Prostate gland (tissue), 2 donors: Measurements from ENCODE around the gene TP63. TPM values are rescaled to one million over a fixed set of nuclear protein-coding genes. Genes with fewer than 3 reads are reported as not detected.

ENCODE experiments used
- DNase-seq: peaks from one replicate; pipeline ENCODE4 v3.0.0-alpha.2; 2019; ENCODE audit warnings: low spot score
- H3K27ac ChIP-seq, 2 donors: fragments of 200-600 bp; sonication (generic); 2 replicates each; pipeline ENCODE4 v1.5.1; 2017 to 2019
- H3K27me3 ChIP-seq: fragments of 200-600 bp; sonication (generic); replicated peaks from 2 replicates; pipeline ENCODE4 v1.5.1; 2019; ENCODE audit not compliant: insufficient read depth
- H3K36me3 ChIP-seq, 2 donors: fragments of 200-600 bp; sonication (generic); 1 replicate in 1 of 2; 2 replicates in 1 of 2; pipeline versions ENCODE4 v1.5.1 to v1.8.1; 2017 to 2019
- H3K4me1 ChIP-seq: fragments of 200-600 bp; sonication (generic); replicated peaks from 2 replicates; pipeline ENCODE4 v1.5.1; 2019
- H3K4me3 ChIP-seq, 2 donors: fragments of 200-600 bp; sonication (generic); 2 replicates each; pipeline ENCODE4 v1.5.1; 2017 to 2019
- H3K9me3 ChIP-seq: fragments of 200-600 bp; sonication (generic); 2 replicates; pipeline ENCODE4 v1.5.1; 2017
- POLR2A ChIP-seq: fragments of 450-650 bp; IDR thresholded peaks from one replicate; pipeline ENCODE4 v1.6.1; 2016; ENCODE audit warnings: antibody characterized with exemption, mild to moderate bottlenecking
- POLR2AphosphoS5 ChIP-seq: sonication (generic); formaldehyde crosslinking; IDR thresholded peaks from one replicate; pipeline ENCODE4 v1.6.1; 2017; ENCODE audit warnings: antibody characterized with exemption
- WGBS: methylation state at CpG from one replicate; pipeline ENCODE4 v1.1.5; 2018; 5-methylcytosine and 5-hydroxymethylcytosine counted together
- intact Hi-C: fragments of 100-400 bp; cut with DNase I; formaldehyde crosslinking; loops from one replicate; pipeline ENCODE4 v1.14.2; 2022
- total RNA-seq, 2 donors: library from RNA; depleted of rRNA; stranded (reverse); fragments of >200 nt; gene quantifications; one replicate each; pipeline ENCODE4 v1.1.0, GENCODE V29; 2016
- TF ChIP-seq, protein P1 (sequence below), 4 experiments: fragments of 200-600 bp in 2 of 4; fragments of 450-650 bp in 2 of 4; sonication (generic) in 2 of 4; IDR thresholded peaks; 1 replicate in 3 of 4; 2 replicates in 1 of 4; pipeline ENCODE4 v1.5.1; 2016 to 2019; ENCODE audit warnings: antibody characterized with exemption in 4 of 4, mild to moderate bottlenecking in 2 of 4, moderate library complexity in 2 of 4

Gene TP63
- total RNA-seq, 2 donors from 2014 or later = 39.9 to 67.5 TPM

- DNase-seq = no peak
- TF ChIP-seq, protein P1, sequence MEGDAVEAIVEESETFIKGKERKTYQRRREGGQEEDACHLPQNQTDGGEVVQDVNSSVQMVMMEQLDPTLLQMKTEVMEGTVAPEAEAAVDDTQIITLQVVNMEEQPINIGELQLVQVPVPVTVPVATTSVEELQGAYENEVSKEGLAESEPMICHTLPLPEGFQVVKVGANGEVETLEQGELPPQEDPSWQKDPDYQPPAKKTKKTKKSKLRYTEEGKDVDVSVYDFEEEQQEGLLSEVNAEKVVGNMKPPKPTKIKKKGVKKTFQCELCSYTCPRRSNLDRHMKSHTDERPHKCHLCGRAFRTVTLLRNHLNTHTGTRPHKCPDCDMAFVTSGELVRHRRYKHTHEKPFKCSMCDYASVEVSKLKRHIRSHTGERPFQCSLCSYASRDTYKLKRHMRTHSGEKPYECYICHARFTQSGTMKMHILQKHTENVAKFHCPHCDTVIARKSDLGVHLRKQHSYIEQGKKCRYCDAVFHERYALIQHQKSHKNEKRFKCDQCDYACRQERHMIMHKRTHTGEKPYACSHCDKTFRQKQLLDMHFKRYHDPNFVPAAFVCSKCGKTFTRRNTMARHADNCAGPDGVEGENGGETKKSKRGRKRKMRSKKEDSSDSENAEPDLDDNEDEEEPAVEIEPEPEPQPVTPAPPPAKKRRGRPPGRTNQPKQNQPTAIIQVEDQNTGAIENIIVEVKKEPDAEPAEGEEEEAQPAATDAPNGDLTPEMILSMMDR (IDR thresholded peaks at IDR 0.05) = no peak
- no peak for TF ChIP-seq POLR2A
- TF ChIP-seq POLR2AphosphoS5 = no peak
- 77% methylated on average over 5 of the region's 5 CpGs for WGBS
- Histone ChIP-seq H3K4me3 (no peak overlapping the region), H3K27ac (no peak overlapping the region), H3K9me3 (no peaks in the 10 kb centered on the region), H3K4me1 (no peaks in the 10 kb centered on the region), H3K27me3 (peaks cover 2% of the 10 kb centered on the region), H3K36me3 (no peaks in the 10 kb centered on the region)
- intact Hi-C loops = no loop called here
Measured at GRCh38 chr3:189836795-189837194, 205.6 kb downstream of the TP63 start.

DNA sequence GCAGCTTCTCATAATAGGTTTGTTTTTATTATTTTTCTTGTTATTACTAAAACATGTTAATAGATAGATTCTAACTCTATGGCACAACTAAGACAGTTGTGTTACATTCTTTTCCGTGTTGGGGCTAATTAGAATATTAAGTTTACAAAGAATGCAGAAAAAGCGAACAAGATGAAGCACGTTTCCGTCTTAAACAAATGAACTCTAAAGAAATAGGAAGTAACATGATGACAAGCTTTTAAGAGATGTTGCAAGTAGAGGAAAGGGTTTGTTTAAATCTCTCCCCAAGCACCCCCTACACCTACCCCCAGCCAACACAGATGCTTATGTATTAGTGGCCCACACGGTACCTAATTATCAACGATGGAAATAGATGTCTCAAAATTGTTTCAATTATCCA is 207.1 kb downstream of the TP63 start:
- intact Hi-C loops = no loop called here
- H3K27ac ChIP-seq = no peak overlapping the region
- WGBS = 40% methylated on average over 6 of the region's 6 CpGs

GRCh38 chr3:189839576-189839975 is 208.4 kb downstream of the TP63 start:
- WGBS = 36% methylated on average over 2 of the region's 2 CpGs

More for the DNA sequence above, 207.1 kb downstream of the TP63 start:
- H3K4me1 ChIP-seq = no peaks in the 10 kb centered on the region
- H3K9me3 ChIP-seq = no peaks in the 10 kb centered on the region
- no peaks in the 10 kb centered on the region for H3K36me3 ChIP-seq
- TF ChIP-seq POLR2A (no peak), POLR2AphosphoS5 (no peak)
- TF ChIP-seq, protein P1 (IDR thresholded peaks at IDR 0.05) = no peak
- H3K4me3 ChIP-seq = no peak overlapping the region
- DNase-seq = no peak
- peaks cover 2% of the 10 kb centered on the region for H3K27me3 ChIP-seq

DNA sequence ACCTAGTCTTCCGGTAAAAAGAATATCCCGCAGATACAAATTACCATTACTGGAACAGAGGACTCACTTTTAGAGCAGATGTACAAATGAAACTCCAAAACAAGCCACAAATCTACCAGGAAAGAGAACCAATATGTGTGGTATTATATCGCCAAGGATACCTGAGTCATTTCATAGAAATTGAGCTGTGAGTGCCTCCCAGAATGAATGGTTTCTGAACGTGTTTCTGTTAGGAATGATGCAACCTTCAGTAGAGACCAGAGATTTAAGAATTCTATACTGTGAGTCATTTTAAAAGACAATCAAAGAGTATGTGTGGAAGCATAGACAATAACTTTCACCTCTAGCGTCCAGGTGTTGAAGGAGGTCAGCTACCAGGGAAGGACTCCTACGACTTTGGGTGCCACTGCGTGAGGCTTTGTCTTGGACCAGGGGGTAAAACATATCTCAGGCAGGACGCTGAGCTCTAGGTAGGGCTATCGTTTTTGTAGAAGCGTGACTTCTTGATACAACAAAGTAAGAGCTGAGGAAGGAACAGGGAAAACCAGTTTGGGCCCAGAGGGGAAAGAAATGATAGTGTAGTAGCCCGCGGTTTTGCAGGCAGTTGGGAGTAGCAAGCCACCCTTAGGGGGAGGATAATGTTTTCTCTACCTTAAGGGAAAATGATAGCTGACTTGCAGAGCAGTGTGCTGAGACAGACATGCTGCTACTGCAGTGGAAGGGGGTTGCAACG is 210.4 kb downstream of the TP63 start:
- H3K9me3 ChIP-seq = no peaks in the 10 kb centered on the region
- TF ChIP-seq POLR2A (no peak), POLR2AphosphoS5 (no peak)
- TF ChIP-seq, protein P1 (IDR thresholded peaks at IDR 0.05) = no peak
- H3K36me3 ChIP-seq = no peaks in the 10 kb centered on the region
- H3K27me3 ChIP-seq = no peaks in the 10 kb centered on the region
- no peaks in the 10 kb centered on the region for H3K4me1 ChIP-seq
- WGBS = 60% methylated on average over 13 of the region's 13 CpGs
- H3K27ac ChIP-seq = no peak overlapping the region
- intact Hi-C loops = no loop called here
- DNase-seq = no peak
- no peak overlapping the region for H3K4me3 ChIP-seq

More at GRCh38 chr3:189839576-189839975, 208.4 kb downstream of the TP63 start:
- H3K9me3 ChIP-seq = no peaks in the 10 kb centered on the region
- H3K27ac ChIP-seq = no peak overlapping the region
- no peaks in the 10 kb centered on the region for H3K36me3 ChIP-seq
- intact Hi-C loops = no loop called here
- H3K4me1 ChIP-seq = no peaks in the 10 kb centered on the region
- DNase-seq = no peak
- H3K4me3 ChIP-seq = no peak overlapping the region
- TF ChIP-seq POLR2AphosphoS5 (no peak), POLR2A (no peak)
- TF ChIP-seq, protein P1 (IDR thresholded peaks at IDR 0.05) = no peak
- H3K27me3 ChIP-seq = no peaks in the 10 kb centered on the region
